Left cardiac atrium (tissue), 2 donors: ENCODE results near the gene APBA3. TPM values are rescaled to one million over a fixed set of nuclear protein-coding genes. Genes with fewer than 3 reads are reported as not detected.

Source experiments
- total RNA-seq, 2 donors: library from RNA; stranded (reverse); fragmentation: NEBNext Ultra II Directional; extraction: Animal tissue kit (Norgen Biotek cat#: 25700); gene quantifications; one replicate each; pipeline ENCODE4 v1.2.1, GENCODE V29; 2021
- donor health status: DM: no; HTN: yes; CAD: no; lungs with severe emphysema.
- donor health status: DM: yes; HTN: yes; CAD: no.

Gene APBA3
- total RNA-seq, 2 donors from 2014 or later = 12.6 to 12.7 TPM

Other genes starting within 250 kb of the APBA3 start
- under 1 TPM in 1 of 2 donors, not detected in 1; 0.52 TPM for gene TEKTIP1, start 222.5 kb downstream of the APBA3 start, total RNA-seq
- 10 to 100 TPM; 29.8 to 40.4 TPM for gene MFSD12, start 204.1 kb downstream of the APBA3 start, total RNA-seq
- 10 to 100 TPM; 34.8 to 42.0 TPM for gene HMG20B, start 188.7 kb downstream of the APBA3 start, total RNA-seq
- gene GIPC3, start 176.2 kb downstream of the APBA3 start, total RNA-seq = 1 to 10 TPM; 1.5 to 1.6 TPM
- gene TBXA2R, start 154.8 kb downstream of the APBA3 start, total RNA-seq = 1 to 10 TPM; 2.3 to 3.7 TPM
- gene CACTIN, start 134.9 kb downstream of the APBA3 start, total RNA-seq = 10 to 100 TPM; 12.5 to 12.9 TPM
- gene PIP5K1C, start 61.2 kb downstream of the APBA3 start, total RNA-seq = 10 to 100 TPM; 36.6 to 44.3 TPM
- under 1 TPM in 1 of 2 donors, not detected in 1; 0.32 TPM for gene TJP3, start 53.3 kb downstream of the APBA3 start, total RNA-seq
- gene MRPL54, start 990 bp upstream of the APBA3 start, total RNA-seq = 10 to 100 TPM; 63.6 to 68.9 TPM
- gene RAX2, start 10.5 kb upstream of the APBA3 start, total RNA-seq = not detected
- gene MATK, start 24.7 kb upstream of the APBA3 start, total RNA-seq = 1 to 10 TPM in 1 of 2 donors, under 1 TPM in 1; 0.92 to 1.4 TPM
- gene ZFR2, start 107.3 kb upstream of the APBA3 start, total RNA-seq = under 1 TPM; 0.29 to 0.35 TPM
- gene ATCAY, start 119.0 kb upstream of the APBA3 start, total RNA-seq = not detected
- gene NMRK2, start 171.4 kb upstream of the APBA3 start, total RNA-seq = 1,000 to 10,000 TPM; 1,098 to 1,409 TPM
- 10 to 100 TPM; 52.4 to 95.1 TPM for gene DAPK3, start 209.4 kb upstream of the APBA3 start, total RNA-seq
- gene EEF2, start 223.8 kb upstream of the APBA3 start, total RNA-seq = 1,000 to 10,000 TPM; 1,815 to 2,062 TPM
- 10 to 100 TPM; 13.8 to 14.0 TPM for gene PIAS4, start 246.0 kb upstream of the APBA3 start, total RNA-seq